Glomerular visceral epithelial cell (primary cell): ENCODE results near the gene FTH1.

Source experiments
- DNase-seq: peaks from one replicate; pipeline ENCODE4 v3.0.0-alpha.2; 2016; ENCODE audit errors: extremely low spot score

The FTH1 gene

GRCh38 chr11:61917334-61918109 lies 49.9 kb downstream of the FTH1 start, which contains the start of gene RAB3IL1:
RAB3IL1 (minus strand) TSS chr11:61917566; CDS start chr11:61917367, 199 bp downstream.
- DNase-seq: no peak

- DNase-seq: no peak
These were observed 50.6 kb downstream of the FTH1 start for GRCh38 chr11:61916737-61917333.

GRCh38 chr11:61914471-61915171 lies 52.8 kb downstream of the FTH1 start:
- no peak for DNase-seq
